NCI-H2107 treated with DMSO at 0.1 percent for 48 hours (cell line): Measurements from ENCODE around the gene ZNF407.

Source experiments
- DNase-seq: peaks from one replicate; lab custom pipeline; 2025; ENCODE audit not compliant: unreplicated experiment; lab: John Stamatoyannopoulos, UW

ZNF407 gene

DNA sequence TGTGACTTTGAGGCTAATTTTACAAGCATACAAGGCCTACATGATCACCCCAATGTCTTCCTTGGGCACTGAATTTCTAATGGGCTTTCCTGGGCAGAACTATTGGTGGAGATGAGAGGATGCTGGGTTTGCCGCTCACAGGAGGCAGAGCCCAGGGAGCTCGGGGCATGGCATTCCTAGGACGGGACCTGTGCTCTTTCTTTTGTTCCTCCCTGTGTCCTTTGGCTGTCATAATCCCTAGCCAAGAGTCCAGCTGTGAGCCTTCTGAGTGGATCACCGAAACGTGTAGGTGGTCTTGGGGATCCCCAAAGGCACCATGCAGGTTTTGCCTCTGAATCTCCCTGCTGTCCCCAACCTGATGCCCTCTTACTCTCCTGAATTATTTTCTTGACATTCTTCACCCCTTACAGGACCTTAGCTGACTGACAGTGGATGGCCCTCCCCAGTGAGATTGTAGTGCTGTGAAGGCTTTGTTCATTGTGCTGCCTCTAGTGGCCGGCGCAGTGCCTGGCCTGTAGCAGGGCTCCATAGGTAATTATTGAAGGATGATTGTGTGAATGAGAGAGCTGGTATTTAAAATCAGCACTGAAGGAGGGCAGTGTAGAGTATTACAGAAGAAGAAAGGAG is 221.9 kb downstream of the ZNF407 start:
- no peak for DNase-seq

DNA sequence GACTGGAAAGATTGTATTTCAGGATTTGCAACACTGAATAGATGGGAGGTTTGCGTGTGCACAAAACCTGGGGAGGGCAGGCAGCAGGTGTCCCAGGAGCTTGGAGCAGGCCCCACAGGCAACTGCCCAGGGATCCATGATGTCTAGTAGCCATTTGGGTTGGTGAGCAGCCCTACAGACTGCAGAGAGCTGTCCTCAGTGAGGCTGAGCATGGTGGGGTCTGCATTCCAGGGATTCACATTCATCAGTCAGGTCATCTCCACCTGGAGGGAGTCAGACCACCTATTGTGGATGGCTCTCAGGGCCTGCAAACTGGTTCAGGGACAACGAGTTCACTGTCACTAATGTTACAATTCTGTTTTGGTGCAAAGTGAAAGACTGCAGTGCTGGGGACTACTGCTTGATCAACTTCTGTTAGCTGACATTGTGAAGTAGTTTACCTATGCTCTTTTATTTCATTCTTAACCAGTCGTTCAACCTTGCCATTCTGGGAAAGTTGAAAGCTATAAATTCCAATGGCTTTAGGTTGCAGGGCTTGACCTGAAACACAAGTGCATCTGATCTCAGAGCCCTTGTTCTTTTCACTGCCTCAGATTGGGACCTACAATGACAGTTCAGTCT is 222.6 kb downstream of the ZNF407 start:
- DNase-seq: no peak

- no peak for DNase-seq
These were observed 227.8 kb downstream of the ZNF407 start for GRCh38 chr18:74825460-74825859.

DNA sequence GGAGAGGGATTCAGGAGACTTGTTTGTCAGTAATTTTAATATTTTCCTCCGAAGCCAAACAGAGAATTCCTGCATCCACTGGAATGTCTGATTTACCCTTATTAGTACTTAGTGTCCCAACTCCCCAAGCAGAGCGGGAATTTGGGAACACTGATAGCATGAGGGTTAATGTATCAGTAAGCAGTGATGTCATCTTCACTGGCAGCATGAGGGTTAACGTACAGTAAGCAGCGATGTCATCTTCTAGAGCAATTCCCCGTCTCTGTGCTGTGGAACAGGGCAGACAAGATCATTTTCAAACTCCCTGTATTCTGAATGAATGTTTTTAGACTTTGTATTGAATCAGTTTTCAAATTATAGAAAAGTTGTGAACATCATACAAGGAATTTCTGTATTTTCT is 228.9 kb downstream of the ZNF407 start:
- DNase-seq: no peak

DNA sequence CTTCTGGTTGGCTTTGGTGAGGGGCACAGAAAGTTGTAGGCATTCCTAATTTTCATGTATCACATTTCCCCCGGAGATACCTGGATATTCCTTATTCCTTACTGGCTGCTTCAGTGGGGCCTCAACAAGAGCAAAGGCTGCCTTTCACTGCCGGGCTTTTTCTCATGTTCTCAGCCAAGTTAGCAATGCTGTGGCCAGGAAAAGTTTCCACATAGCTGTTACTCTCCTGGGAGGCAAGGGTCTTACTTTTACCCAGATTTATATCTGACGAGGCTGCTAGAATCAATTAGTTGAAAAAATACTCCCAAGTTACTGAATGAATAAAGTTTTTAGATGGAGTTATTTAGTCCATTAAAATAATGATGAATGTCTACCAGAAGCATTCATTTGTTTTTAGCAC is 230.5 kb downstream of the ZNF407 start:
- DNase-seq: no peak

DNA sequence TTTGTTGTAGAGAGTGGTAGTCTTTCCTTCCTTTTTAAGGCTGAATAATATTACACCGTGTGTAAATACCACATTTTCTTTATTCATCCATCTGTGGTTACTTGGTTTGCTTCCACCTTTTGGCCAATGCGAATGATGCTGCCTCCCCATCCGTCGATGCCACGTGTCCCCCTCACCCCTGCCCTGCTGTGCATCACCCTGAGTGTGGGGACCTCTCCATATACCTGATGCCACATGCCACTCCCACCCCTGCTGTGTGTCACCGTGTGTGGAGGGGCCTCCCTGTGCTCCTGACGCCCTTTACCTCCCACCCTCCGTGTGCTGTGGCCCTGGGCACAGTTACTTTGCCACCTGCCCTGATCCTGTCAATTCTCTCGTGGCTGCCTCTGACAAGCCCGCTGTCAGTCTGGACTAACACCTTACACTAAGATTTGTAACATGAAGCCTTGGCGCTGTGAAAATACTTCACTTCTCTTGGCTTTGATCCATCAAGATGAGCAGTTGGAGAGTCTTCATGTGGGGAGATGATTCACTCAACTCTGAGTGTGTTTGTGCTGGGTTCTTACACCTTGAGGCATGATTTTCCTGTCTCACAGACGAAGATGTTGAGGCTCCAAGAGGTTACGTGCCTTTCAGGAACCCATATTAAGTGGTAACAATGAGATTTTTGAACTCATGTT is 234.0 kb downstream of the ZNF407 start:
- DNase-seq: no peak

DNA sequence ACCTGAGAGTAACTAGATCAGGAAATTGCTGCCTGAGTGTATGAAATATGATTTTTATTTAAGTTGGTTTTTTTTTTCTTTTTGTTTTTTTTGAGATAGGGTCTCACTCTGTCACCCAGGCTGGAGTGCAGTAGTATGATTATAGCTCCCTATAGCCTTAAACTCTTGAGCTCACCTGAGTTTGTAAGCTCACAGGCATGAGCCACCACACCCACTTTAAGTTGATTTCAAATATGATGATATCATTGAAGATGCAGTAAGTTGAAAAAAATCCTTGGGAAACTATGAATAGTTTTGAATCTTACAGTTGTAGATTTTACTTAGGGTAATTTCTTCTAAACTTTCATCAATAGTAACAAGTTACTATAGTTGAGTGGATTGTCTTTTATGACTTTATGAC is 234.7 kb downstream of the ZNF407 start:
- no peak for DNase-seq

GRCh38 chr18:74832999-74833398 is 235.3 kb downstream of the ZNF407 start:
- no peak for DNase-seq

DNA sequence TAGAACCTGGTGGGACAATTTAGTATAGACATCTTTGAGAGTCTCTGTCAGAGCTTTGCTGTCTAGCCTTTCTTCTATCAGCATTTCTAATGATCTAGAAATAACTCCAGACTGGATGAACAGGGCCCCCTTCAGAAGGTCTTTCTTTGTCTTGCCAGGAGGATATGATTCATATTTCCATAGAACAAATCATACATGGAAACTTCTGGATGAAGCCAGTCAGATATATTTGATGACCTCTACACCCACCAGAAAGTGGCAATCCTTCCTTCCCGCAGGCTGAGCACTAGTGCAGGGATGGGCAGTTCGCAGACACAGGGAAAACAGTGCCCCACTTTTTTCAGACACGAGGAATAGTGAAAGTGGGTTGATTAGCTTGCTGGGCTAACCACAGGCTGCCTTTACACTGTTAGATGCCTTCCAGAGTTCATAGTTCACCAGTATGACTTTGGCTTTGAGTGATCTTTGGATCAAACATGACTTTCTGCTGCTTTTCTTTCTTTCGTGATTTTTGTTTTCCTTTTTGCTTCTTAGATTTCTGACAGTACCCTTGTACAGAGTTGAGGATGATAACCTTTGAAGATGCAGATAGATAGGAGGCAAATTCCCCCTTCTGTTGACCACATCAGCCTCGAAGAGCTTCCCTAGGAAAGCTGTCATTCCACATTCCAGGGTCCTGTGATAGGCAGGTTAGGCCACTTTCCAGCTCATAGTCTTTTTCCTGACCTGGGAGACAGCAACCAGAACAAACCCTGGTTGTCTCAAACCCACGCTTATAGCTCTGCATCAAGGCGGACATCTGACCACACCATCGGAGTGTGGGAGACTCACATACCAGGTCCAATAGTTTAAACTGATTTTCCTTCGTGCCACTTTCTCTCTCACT is 237.0 kb downstream of the ZNF407 start:
- no peak for DNase-seq

GRCh38 chr18:74836296-74837139 is 238.8 kb downstream of the ZNF407 start:
- DNase-seq: peak; percentile 30

- DNase-seq: no peak
These were observed 243.0 kb downstream of the ZNF407 start for GRCh38 chr18:74840492-74841167.

DNA sequence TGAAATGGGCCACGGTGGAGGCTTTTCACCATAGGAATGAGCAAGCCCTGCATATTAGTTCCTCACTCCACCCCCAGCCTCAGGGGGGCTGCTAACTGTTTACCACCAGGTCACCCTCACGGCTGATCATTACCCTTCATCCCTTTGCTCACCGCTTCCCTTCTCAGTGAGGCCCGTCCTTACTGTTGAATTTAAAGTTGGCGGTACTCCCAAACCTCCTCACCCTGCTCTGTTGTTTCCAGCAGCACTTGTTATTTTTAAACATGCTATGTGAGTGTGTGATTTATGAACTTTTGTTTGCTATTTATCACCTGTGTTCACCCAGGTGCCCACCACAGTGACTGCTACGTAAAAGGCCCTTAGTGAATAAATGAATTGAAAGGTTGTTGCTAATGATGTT is 243.6 kb downstream of the ZNF407 start:
- DNase-seq: no peak

DNA sequence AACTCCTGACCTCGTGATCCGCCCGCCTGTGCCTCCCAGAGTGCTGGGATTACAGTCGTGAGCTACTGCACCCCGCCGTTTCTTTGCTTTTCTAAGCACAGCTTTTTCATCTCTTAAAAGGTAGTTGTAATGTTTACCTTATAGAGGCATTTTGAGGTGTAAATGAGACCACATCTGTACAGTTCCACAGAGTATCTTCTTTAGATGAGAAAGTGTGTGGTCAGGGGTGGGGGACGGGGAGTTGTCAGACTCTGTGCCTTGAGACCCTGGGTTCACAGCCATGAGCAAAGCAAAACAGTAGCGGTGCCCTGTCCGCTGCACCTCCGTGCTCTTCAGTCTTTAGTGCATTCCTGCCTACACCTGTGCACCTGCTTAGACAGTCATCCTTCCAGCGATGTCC is 251.6 kb downstream of the ZNF407 start:
- no peak for DNase-seq

DNA sequence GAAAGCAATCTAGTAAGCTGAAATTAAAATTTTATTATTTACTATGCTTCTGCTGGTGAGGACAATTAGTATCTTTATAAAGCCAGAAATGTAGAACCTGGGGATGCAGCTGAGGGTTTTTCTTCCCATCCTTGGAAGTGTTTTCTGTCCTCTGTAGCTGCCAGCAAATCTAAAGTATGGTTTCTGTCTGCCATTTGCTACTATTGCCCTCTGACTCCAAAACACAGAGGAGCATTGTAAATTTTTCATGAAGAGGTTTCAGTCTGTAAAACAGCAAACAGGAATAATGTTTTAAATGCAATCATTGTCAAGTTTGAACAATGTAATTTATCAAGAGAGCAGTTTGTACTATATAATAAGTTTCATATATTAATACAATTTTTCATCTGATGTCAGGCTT is 258.8 kb downstream of the ZNF407 start:
- DNase-seq: no peak

DNA sequence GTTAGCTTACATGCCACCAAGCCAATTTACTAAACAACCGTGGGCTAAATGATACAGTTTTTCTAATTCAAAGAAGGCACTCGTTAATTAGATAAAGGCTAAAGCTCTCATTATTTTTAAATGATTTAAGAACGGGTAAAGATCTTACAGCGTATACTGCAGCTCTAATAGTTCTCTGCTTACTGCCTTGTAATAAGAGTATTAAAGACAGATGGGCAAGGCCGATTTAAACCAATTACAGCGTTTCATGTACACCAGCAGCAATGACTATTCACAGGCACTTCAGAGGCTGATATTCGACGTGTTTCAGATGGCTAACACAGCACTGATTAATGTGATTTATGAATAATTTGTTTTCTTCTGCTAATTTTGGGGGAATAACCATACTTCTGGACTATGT is 259.3 kb downstream of the ZNF407 start:
- DNase-seq: no peak

DNA sequence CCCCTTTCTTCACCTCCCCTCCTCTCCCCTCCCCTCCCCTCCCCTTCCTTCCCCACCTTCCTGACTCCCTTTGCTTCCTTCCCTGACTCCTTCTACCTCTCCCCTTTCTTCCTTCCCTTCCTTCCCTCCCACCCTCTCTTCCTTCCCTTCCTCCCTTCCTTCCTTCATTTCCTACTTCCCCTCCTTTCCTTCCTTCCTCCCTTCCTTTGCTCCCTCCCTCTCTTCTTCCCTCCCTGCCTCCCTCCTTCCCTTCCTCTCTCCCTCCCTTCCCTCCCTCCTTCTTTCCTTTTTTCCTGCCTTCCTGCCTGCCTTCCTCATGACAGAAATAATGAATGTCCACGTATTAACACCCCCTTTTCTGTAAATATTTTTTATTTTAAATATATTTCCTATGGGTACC is 260.2 kb downstream of the ZNF407 start:
- no peak for DNase-seq

DNA sequence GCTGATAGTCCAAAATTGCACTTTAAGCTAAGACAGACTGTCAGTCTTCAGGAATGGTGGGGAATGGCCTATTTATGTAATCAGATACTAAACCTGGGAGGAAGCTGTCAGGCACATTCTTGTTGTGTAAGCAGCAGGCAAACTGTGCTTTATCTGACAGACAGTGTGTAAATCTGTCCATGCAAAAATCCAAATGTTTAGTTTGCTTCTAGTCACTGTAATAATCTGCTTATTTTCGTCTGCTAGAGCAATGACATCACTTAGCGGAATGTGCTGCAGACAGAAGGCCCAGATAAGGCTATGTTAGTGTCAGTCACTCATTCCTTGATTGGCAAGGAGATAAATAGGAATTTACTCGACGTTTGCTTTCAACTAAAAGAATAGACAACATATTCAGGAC is 263.5 kb downstream of the ZNF407 start:
- no peak for DNase-seq

DNA sequence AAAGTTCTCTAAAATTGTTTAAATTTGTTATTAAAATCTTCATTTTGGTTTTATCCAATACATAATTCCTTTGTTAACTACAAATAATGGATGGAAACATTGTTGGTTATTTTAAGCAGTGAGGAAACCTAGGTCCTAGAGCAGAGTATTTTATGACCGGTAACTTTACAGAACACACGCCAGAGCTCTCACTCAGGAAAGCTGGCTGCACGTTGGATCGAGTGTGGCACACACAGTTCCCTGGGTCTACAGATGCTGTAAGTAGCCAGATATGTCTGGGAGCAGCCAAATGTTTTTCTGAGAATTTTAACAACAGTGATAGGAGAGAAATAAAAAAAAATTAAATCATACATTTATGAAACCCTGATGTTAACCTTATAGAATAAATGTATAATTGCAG is 264.4 kb downstream of the ZNF407 start:
- DNase-seq: no peak

DNA sequence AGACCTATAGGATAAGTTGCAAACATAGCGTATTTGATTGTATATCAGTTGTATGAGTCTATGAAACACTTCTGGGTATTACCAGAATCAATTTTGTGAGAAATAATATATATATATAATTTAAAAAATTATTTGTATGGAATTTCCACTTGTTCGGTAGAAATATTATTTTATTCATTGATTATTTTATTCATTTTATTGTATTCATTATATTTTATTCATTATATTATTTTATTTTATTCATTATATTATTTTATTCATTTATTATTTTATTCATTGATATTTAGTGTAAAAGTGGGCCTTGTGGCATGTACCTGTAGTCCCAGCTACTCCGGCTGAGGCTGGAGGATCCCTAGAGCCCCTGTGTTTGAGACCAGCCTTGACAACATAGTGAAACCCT is 268.9 kb downstream of the ZNF407 start:
- no peak for DNase-seq

GRCh38 chr18:74868461-74868860 is 270.8 kb downstream of the ZNF407 start:
- no peak for DNase-seq
